Neural progenitor cell (in vitro differentiated cells): Measurements from ENCODE around the gene ABCA1. TPM values are rescaled to one million over a fixed set of nuclear protein-coding genes. Genes with fewer than 3 reads are reported as not detected.

Experiments used
- DNase-seq: peaks from one replicate; pipeline ENCODE4 v3.0.0-alpha.2; 2016; ENCODE audit warnings: low spot score
- H2AFZ ChIP-seq: fragments of 200-600 bp; sonication (generic); replicated peaks from 2 replicates; pipeline ENCODE4 v1.6.1; 2016; ENCODE audit warnings: antibody characterized with exemption
- H3F3A ChIP-seq: fragments of 200-600 bp; sonication (generic); 2 replicates; pipeline ENCODE4 v1.6.1; 2016; ENCODE audit warnings: antibody characterized with exemption, low read depth
- H3K27ac ChIP-seq: fragments of 200-600 bp; sonication (generic); 2 replicates; pipeline ENCODE4 v1.5.1; 2016; ENCODE audit warnings: mild to moderate bottlenecking
- H3K27me3 ChIP-seq: fragments of 200-600 bp; sonication (generic); 2 replicates; pipeline ENCODE4 v1.6.1; 2016; ENCODE audit warnings: mild to moderate bottlenecking, moderate library complexity
- H3K36me3 ChIP-seq: fragments of 200-600 bp; sonication (generic); 2 replicates; pipeline ENCODE4 v1.5.1; 2016
- H3K4me1 ChIP-seq: fragments of 200-600 bp; sonication (generic); 2 replicates; pipeline ENCODE4 v1.6.1; 2016; ENCODE audit warnings: mixed run types
- H3K4me2 ChIP-seq: fragments of 200-600 bp; sonication (generic); 2 replicates; pipeline ENCODE4 v1.6.1; 2016
- H3K4me3 ChIP-seq: fragments of 200-600 bp; sonication (generic); 2 replicates; pipeline ENCODE4 v1.5.1; 2016
- H3K79me2 ChIP-seq: fragments of 200-600 bp; sonication (generic); 2 replicates; pipeline ENCODE4 v1.6.1; 2016; ENCODE audit warnings: low read depth
- H3K9ac ChIP-seq: fragments of 200-600 bp; sonication (generic); 2 replicates; pipeline ENCODE4 v1.6.1; 2016
- H3K9me3 ChIP-seq: fragments of 200-600 bp; sonication (generic); 2 replicates; pipeline ENCODE4 v1.5.1; 2016; ENCODE audit warnings: low read depth
- H4K20me1 ChIP-seq: fragments of 200-600 bp; sonication (generic); 2 replicates; pipeline ENCODE4 v1.6.1; 2016; ENCODE audit warnings: low read depth
- H3K27ac Mint-ChIP-seq: 3 replicates; pipeline ENCODE4 v1.8.0; 2021; ENCODE audit warnings: mixed read lengths
- H3K27me3 Mint-ChIP-seq: 2 replicates; pipeline ENCODE4 v1.8.0; 2022; ENCODE audit warnings: low read depth, mild to moderate bottlenecking, inconsistent platforms, moderate library complexity, mixed read lengths; ENCODE audit not compliant: insufficient read depth
- H3K36me3 Mint-ChIP-seq: 3 replicates; pipeline ENCODE4 v1.8.0; 2021; ENCODE audit warnings: mixed read lengths
- H3K4me1 Mint-ChIP-seq: 3 replicates; pipeline ENCODE4 v1.8.0; 2021; ENCODE audit warnings: mixed read lengths
- H3K4me3 Mint-ChIP-seq: 3 replicates; pipeline ENCODE4 v1.8.0; 2021; ENCODE audit warnings: mild to moderate bottlenecking, moderate library complexity, mixed read lengths
- H3K9me3 Mint-ChIP-seq: 3 replicates; pipeline ENCODE4 v1.8.0; 2020; ENCODE audit warnings: mixed read lengths
- EZH2 ChIP-seq: fragments of 200-600 bp; sonication (generic); IDR thresholded peaks from 2 replicates; pipeline ENCODE4 v1.6.1; 2017; ENCODE audit warnings: antibody characterized with exemption, mild to moderate bottlenecking, moderate library complexity
- EZH2phosphoT487 ChIP-seq: fragments of 200-600 bp; sonication (generic); IDR thresholded peaks from 2 replicates; pipeline ENCODE4 v1.6.1; 2017; ENCODE audit warnings: antibody characterized with exemption
- total RNA-seq: library from RNA; depleted of rRNA; stranded (reverse); fragments of >200 nt; gene quantifications from 2 replicates; pipeline ENCODE4 v1.2.3, GENCODE V29; 2015; ENCODE audit warnings: low replicate concordance
- TF ChIP-seq, protein P1 (sequence below): fragments of 200-600 bp; sonication (generic); IDR thresholded peaks from 2 replicates; pipeline ENCODE4 v1.5.1; 2017; ENCODE audit warnings: antibody characterized with exemption, mild to moderate bottlenecking

ABCA1 gene
- total RNA-seq, 1 donor from 2014 or later: 32.4 TPM

DNA sequence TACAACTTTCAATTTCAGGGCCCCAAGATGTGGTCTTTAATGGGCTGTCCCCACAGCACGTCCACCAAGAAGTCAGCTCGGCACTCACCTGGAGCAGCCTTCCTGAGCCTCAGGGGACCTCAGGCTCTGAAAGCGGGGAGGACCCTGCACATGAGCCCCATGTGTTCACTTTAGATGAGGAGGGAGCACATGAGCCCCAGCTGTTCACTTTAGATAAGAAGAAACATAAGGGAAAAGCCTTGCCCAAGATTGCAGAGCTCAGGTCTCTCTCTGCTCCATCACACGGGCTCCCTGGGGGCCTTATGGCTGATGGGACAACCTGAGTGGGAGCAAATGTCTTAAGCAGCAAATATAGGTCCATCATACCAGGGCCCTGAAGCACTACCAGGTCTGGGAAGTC is 107.6 kb downstream of the ABCA1 start:
- DNase-seq: no peak
- H3K27me3 Mint-ChIP-seq: peaks cover 9% of the 10 kb centered on the region
- H3K4me2 ChIP-seq: no peak overlapping the region
- H3K27ac Mint-ChIP-seq: no peak overlapping the region
- H3K9me3 ChIP-seq: no peaks in the 10 kb centered on the region
- peaks cover 39% of the 10 kb centered on the region for H3K36me3 Mint-ChIP-seq
- H3K4me3 ChIP-seq: no peak overlapping the region
- no peaks in the 10 kb centered on the region for H4K20me1 ChIP-seq
- H3K36me3 ChIP-seq: peaks cover 3% of the 10 kb centered on the region
- TF ChIP-seq EZH2phosphoT487 (no peak), EZH2 (no peak)
- TF ChIP-seq, protein P1, sequence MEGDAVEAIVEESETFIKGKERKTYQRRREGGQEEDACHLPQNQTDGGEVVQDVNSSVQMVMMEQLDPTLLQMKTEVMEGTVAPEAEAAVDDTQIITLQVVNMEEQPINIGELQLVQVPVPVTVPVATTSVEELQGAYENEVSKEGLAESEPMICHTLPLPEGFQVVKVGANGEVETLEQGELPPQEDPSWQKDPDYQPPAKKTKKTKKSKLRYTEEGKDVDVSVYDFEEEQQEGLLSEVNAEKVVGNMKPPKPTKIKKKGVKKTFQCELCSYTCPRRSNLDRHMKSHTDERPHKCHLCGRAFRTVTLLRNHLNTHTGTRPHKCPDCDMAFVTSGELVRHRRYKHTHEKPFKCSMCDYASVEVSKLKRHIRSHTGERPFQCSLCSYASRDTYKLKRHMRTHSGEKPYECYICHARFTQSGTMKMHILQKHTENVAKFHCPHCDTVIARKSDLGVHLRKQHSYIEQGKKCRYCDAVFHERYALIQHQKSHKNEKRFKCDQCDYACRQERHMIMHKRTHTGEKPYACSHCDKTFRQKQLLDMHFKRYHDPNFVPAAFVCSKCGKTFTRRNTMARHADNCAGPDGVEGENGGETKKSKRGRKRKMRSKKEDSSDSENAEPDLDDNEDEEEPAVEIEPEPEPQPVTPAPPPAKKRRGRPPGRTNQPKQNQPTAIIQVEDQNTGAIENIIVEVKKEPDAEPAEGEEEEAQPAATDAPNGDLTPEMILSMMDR: no peak
- H3K27me3 ChIP-seq: no peaks in the 10 kb centered on the region
- H3K27ac ChIP-seq: no peak overlapping the region
- H3K9ac ChIP-seq: no peak overlapping the region
- no peaks in the 10 kb centered on the region for H3K79me2 ChIP-seq
- H3F3A ChIP-seq: no peaks in the 10 kb centered on the region
- H3K4me1 ChIP-seq: no peaks in the 10 kb centered on the region
- no peaks in the 10 kb centered on the region for H3K4me1 Mint-ChIP-seq
- H2AFZ ChIP-seq: no peak overlapping the region
- no peaks in the 10 kb centered on the region for H3K9me3 Mint-ChIP-seq
- H3K4me3 Mint-ChIP-seq: no peak overlapping the region

DNA sequence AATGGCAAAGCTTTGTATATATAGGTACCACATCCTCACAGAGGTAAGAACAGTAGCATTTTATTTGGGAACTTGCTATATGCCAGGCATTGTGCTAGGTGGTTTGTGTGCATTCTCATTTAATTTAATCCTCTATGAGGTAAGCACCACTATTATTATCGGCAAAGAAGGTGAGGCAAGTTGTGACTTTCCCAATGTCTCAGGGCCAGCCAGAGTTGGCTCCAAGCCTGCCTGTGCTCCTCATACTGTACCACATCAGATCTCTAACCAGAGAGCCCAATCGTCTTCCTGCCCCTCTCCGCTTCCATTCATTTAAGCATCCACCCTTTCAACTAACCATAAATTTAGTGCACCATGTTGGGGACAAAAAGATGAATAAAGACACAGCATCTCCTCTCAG is 108.9 kb downstream of the ABCA1 start:
- TF ChIP-seq EZH2 (no peak), EZH2phosphoT487 (no peak)
- TF ChIP-seq, protein P1: no peak
- H3K79me2 ChIP-seq: no peaks in the 10 kb centered on the region
- no peaks in the 10 kb centered on the region for H3K9me3 ChIP-seq
- peaks cover 7% of the 10 kb centered on the region for H3K27me3 Mint-ChIP-seq
- H3K27ac Mint-ChIP-seq: no peak overlapping the region
- H3K4me2 ChIP-seq: no peak overlapping the region
- H3F3A ChIP-seq: no peaks in the 10 kb centered on the region
- no peak overlapping the region for H3K27ac ChIP-seq
- H3K27me3 ChIP-seq: no peaks in the 10 kb centered on the region
- H2AFZ ChIP-seq: no peak overlapping the region
- H3K4me3 Mint-ChIP-seq: no peak overlapping the region
- H3K36me3 ChIP-seq: peaks cover 3% of the 10 kb centered on the region
- H4K20me1 ChIP-seq: no peaks in the 10 kb centered on the region
- H3K36me3 Mint-ChIP-seq: peaks cover 40% of the 10 kb centered on the region
- no peak overlapping the region for H3K9ac ChIP-seq
- H3K4me1 Mint-ChIP-seq: no peaks in the 10 kb centered on the region
- no peak for DNase-seq
- no peaks in the 10 kb centered on the region for H3K9me3 Mint-ChIP-seq
- no peaks in the 10 kb centered on the region for H3K4me1 ChIP-seq
- H3K4me3 ChIP-seq: no peak overlapping the region

DNA sequence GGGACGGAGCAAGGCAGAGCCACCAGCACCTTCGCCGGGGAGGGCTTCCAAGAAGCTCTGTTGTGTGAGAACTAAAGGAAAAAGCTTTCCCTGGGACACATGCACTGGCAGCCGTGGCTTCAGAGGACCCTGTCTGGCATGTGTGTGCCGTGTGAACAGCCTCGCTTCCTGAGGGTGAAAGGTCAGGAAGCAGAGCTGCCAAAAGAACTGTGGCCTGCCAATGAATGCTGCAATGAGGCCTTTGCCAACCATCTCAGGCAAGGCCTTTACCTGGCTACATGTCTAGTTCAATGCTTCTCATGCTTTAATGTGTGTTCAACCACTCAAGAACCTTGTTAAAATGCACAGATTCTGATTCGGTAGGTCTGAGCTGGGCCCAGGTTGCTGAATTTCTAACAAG is 110.5 kb downstream of the ABCA1 start:
- Histone ChIP-seq H3K4me3 (no peak overlapping the region), H3K36me3 (peaks cover 3% of the 10 kb centered on the region), H2AFZ (no peak overlapping the region), H3K79me2 (no peaks in the 10 kb centered on the region), H4K20me1 (no peaks in the 10 kb centered on the region), H3F3A (no peaks in the 10 kb centered on the region), H3K4me2 (no peak overlapping the region), H3K9ac (no peak overlapping the region), H3K9me3 (no peaks in the 10 kb centered on the region), H3K27me3 (no peaks in the 10 kb centered on the region), H3K27ac (no peak overlapping the region), H3K4me1 (no peaks in the 10 kb centered on the region)
- Mint-ChIP-seq H3K4me3 (no peak overlapping the region), H3K27me3 (peaks cover 7% of the 10 kb centered on the region), H3K9me3 (no peaks in the 10 kb centered on the region), H3K36me3 (peaks cover 35% of the 10 kb centered on the region), H3K4me1 (no peaks in the 10 kb centered on the region), H3K27ac (no peak overlapping the region)
- no peak for DNase-seq
- TF ChIP-seq EZH2phosphoT487: no peak

DNA sequence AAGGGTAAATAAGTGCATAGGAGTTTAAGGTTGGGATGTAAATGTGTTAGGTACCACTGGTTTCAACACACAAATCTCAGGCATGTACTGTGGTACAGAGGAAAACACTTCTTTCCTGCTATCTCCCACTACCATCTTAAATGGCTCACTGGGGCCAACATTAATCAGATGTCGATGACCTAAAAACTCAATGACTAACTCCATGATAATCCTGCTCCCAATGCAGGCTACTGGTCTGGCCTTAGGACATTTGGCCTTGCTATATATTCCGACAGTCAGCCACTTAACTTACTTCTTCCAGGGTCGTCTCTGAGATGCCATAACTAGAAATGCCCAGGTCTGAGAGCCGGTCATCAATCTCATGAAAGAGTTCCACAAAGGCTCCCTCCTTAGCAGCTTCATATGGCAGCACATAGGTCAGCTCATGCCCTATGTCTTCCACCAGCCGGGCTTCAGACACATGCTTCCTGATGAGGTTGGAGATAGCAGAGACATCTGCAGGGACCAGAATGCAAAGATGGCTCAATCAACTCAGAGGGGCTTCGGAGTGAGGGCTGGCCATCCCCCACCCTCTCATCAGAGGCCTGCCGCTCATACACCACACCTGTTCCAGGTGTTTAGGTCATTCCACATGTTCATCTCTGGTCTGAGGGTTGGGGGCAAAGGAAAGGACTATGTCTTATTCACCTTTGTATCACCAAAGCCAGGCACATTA is 111.9 kb downstream of the ABCA1 start:
- H3K4me3 ChIP-seq: no peak overlapping the region
- H3K36me3 ChIP-seq: peaks cover 3% of the 10 kb centered on the region
- TF ChIP-seq EZH2 (no peak), EZH2phosphoT487 (no peak)
- TF ChIP-seq, protein P1: no peak
- Mint-ChIP-seq H3K36me3 (peaks cover 39% of the 10 kb centered on the region), H3K9me3 (no peaks in the 10 kb centered on the region), H3K4me3 (no peak overlapping the region), H3K4me1 (no peaks in the 10 kb centered on the region), H3K27ac (no peak overlapping the region), H3K27me3 (peaks cover 7% of the 10 kb centered on the region)
- H3K4me2 ChIP-seq: no peak overlapping the region
- H4K20me1 ChIP-seq: no peaks in the 10 kb centered on the region
- no peaks in the 10 kb centered on the region for H3K4me1 ChIP-seq
- H3K9ac ChIP-seq: no peak overlapping the region
- H3K79me2 ChIP-seq: no peaks in the 10 kb centered on the region
- no peaks in the 10 kb centered on the region for H3K9me3 ChIP-seq
- H3K27ac ChIP-seq: no peak overlapping the region
- no peaks in the 10 kb centered on the region for H3K27me3 ChIP-seq
- H3F3A ChIP-seq: no peaks in the 10 kb centered on the region
- no peak for DNase-seq
- H2AFZ ChIP-seq: no peak overlapping the region
